Caco-2 (cell line): ENCODE data around the gene NETO2. TPM values are rescaled to one million over a fixed set of nuclear protein-coding genes. Genes with fewer than 3 reads are reported as not detected.

ENCODE experiments used
- BruUV-seq: library from RNA; stranded (reverse); fragments of 400-500 nt; replicated peaks from 2 replicates; lab custom pipeline; 2021; lab: Mats Ljungman, UMichigan
- CTCF ChIA-PET: fragments of 300-600 bp; sonication (Branson Sonifier 250); formaldehyde crosslinking; loops from one replicate; lab custom pipeline; 2022; ENCODE audit warnings: antibody characterized with exemption; lab: Charles Lee
- POLR2A ChIA-PET: fragments of 300-600 bp; sonication (Branson Sonifier 250); formaldehyde crosslinking; loops from one replicate; lab custom pipeline; 2022; ENCODE audit warnings: antibody characterized with exemption; lab: Charles Lee
- DNase-seq, 2 experiments: peaks; one replicate each; pipeline versions ENCODE4 v3.0.0 to v3.0.0-alpha.2; 2020 to 2022
- H3K27me3 ChIP-seq: replicated peaks from 2 replicates; pipeline ENCODE4 v1.6.0; 2011; ENCODE audit warnings: low read length; ENCODE audit not compliant: control insufficient read depth, insufficient read depth
- H3K36me3 ChIP-seq: 2 replicates; pipeline ENCODE4 v1.5.1; 2011; ENCODE audit warnings: low read length; ENCODE audit not compliant: control insufficient read depth, insufficient read depth
- H3K4me1 ChIP-seq: fragments of 250-450 bp; sonication (Bioruptor Pico); 2 replicates; pipeline ENCODE4 v1.5.1; 2020; ENCODE audit warnings: mild to moderate bottlenecking
- H3K4me3 ChIP-seq: 2 replicates; pipeline ENCODE4 v1.5.1; 2011; ENCODE audit warnings: low read depth, mild to moderate bottlenecking, control low read depth, low read length
- H3K9me3 ChIP-seq: fragments of 250-450 bp; sonication (Bioruptor Pico); 2 replicates; pipeline ENCODE4 v1.5.1; 2020; ENCODE audit warnings: mild to moderate bottlenecking, moderate library complexity
- H3K27ac Mint-ChIP-seq: one replicate; pipeline ENCODE4 v1.8.0; 2022; ENCODE audit warnings: mixed read lengths; ENCODE audit not compliant: unreplicated experiment
- H3K27me3 Mint-ChIP-seq: one replicate; pipeline ENCODE4 v1.8.0; 2022; ENCODE audit warnings: mixed read lengths; ENCODE audit not compliant: insufficient read depth, unreplicated experiment
- H3K36me3 Mint-ChIP-seq: one replicate; pipeline ENCODE4 v1.8.0; 2022; ENCODE audit warnings: mild to moderate bottlenecking, mixed read lengths; ENCODE audit not compliant: insufficient read depth, unreplicated experiment
- H3K4me1 Mint-ChIP-seq: one replicate; pipeline ENCODE4 v1.8.0; 2022; ENCODE audit warnings: low read depth, mixed read lengths; ENCODE audit not compliant: unreplicated experiment
- H3K4me3 Mint-ChIP-seq: one replicate; pipeline ENCODE4 v1.8.0; 2022; ENCODE audit warnings: mild to moderate bottlenecking, moderate library complexity, mixed read lengths; ENCODE audit not compliant: unreplicated experiment
- H3K9me3 Mint-ChIP-seq: one replicate; pipeline ENCODE4 v1.8.0; 2022; ENCODE audit warnings: mixed read lengths; ENCODE audit not compliant: unreplicated experiment
- CTCF ChIP-seq, 2 experiments: fragments of 200-600 bp in 1 of 2; IDR thresholded peaks; 1 replicate in 1 of 2; 2 replicates in 1 of 2; pipeline versions ENCODE4 v1.5.1 to v1.8.0; 2011 to 2022; ENCODE audit warnings: antibody characterized with exemption in 1 of 2, control low read depth in 1 of 2, inconsistent platforms in 1 of 2, low read depth in 1 of 2, low read length in 1 of 2, mild to moderate bottlenecking in 1 of 2, moderate library complexity in 1 of 2; ENCODE audit not compliant: insufficient read depth in 1 of 2, severe bottlenecking in 1 of 2, unreplicated experiment in 1 of 2
- intact Hi-C: fragments of 100-400 bp; cut with micrococcal nuclease; formaldehyde crosslinking; loops from one replicate; pipeline ENCODE4 v1.10.0; 2022; ENCODE audit not compliant: unreplicated experiment
- total RNA-seq: library from RNA; stranded (reverse); gene quantifications from 2 replicates; pipeline ENCODE4 v1.2.3, GENCODE V29; 2022

Gene NETO2
- total RNA-seq, 1 experiment from 2014 or later: 41.2 TPM

GRCh38 chr16:47067203-47067602 lies 76.5 kb downstream of the NETO2 start:
- H3K27me3 ChIP-seq: no peaks in the 10 kb centered on the region
- no peaks in the 10 kb centered on the region for H3K36me3 ChIP-seq
- H3K4me3 ChIP-seq: no peak overlapping the region
- no peak for DNase-seq
- BruUV-seq: no TSS peak
- no peaks in the 10 kb centered on the region for H3K4me1 Mint-ChIP-seq
- ChIA-PET POLR2A (no interaction called here), CTCF (no interaction called here)
- TF ChIP-seq CTCF (IDR thresholded peaks at IDR 0.05; ENCODE audit: insufficient read depth in 1 of 2, low read depth in 1 of 2, low read length in 1 of 2, severe bottlenecking in 1 of 2, unreplicated experiment in 1 of 2): no peak
- peaks cover 16% of the 10 kb centered on the region for H3K9me3 Mint-ChIP-seq
- H3K27ac Mint-ChIP-seq: no peak overlapping the region
- no peaks in the 10 kb centered on the region for H3K36me3 Mint-ChIP-seq
- H3K4me1 ChIP-seq: no peaks in the 10 kb centered on the region
- peaks cover 3% of the 10 kb centered on the region for H3K9me3 ChIP-seq
- no peak overlapping the region for H3K4me3 Mint-ChIP-seq
- intact Hi-C loops: no loop called here
- H3K27me3 Mint-ChIP-seq: peaks cover 2% of the 10 kb centered on the region

- no TSS peak for BruUV-seq
- H3K27me3 ChIP-seq: no peaks in the 10 kb centered on the region
- ChIA-PET CTCF (no interaction called here), POLR2A (no interaction called here)
- H3K4me1 Mint-ChIP-seq: no peaks in the 10 kb centered on the region
- no peak overlapping the region for H3K4me3 ChIP-seq
- no peaks in the 10 kb centered on the region for H3K4me1 ChIP-seq
- intact Hi-C loops: no loop called here
- DNase-seq: no peak
- H3K9me3 ChIP-seq: no peaks in the 10 kb centered on the region
- no peaks in the 10 kb centered on the region for H3K36me3 ChIP-seq
- H3K36me3 Mint-ChIP-seq: no peaks in the 10 kb centered on the region
- no peak overlapping the region for H3K4me3 Mint-ChIP-seq
- no peak overlapping the region for H3K27ac Mint-ChIP-seq
- no peak for TF ChIP-seq CTCF (IDR thresholded peaks at IDR 0.05; ENCODE audit: insufficient read depth in 1 of 2, low read depth in 1 of 2, low read length in 1 of 2, severe bottlenecking in 1 of 2, unreplicated experiment in 1 of 2)
- peaks cover 11% of the 10 kb centered on the region for H3K9me3 Mint-ChIP-seq
- H3K27me3 Mint-ChIP-seq: no peaks in the 10 kb centered on the region
Measured at GRCh38 chr16:47065766-47066688, 77.7 kb downstream of the NETO2 start.

DNA sequence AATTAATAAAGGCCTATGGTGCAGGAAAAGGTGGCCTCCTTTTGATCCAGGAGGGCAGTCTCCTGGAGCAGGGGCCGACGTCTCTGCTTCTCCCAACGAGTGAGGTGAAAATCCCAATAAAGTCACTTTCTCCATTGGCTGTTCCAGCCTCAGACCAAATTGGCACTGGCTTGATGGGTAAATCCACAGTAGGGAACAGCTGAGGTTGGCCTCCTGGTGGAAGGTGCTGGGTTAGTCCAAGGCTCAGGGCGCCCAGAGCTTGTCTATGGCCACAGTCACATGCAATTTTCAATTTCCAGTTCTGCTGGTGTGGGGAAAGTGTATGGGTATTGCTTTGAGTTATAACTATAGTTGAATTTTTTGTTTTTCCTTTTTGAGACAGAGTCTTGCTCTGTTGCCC lies 79.0 kb downstream of the NETO2 start:
- Histone ChIP-seq H3K27me3 (no peaks in the 10 kb centered on the region), H3K4me3 (no peak overlapping the region), H3K9me3 (no peaks in the 10 kb centered on the region), H3K36me3 (no peaks in the 10 kb centered on the region), H3K4me1 (no peaks in the 10 kb centered on the region)
- ChIA-PET POLR2A (no interaction called here), CTCF (no interaction called here)
- Mint-ChIP-seq H3K4me1 (no peaks in the 10 kb centered on the region), H3K9me3 (peaks cover 11% of the 10 kb centered on the region), H3K27me3 (no peaks in the 10 kb centered on the region), H3K36me3 (no peaks in the 10 kb centered on the region), H3K27ac (no peak overlapping the region), H3K4me3 (no peak overlapping the region)
- BruUV-seq: no TSS peak
- intact Hi-C loops: no loop called here
- TF ChIP-seq CTCF (IDR thresholded peaks at IDR 0.05; ENCODE audit: insufficient read depth in 1 of 2, low read depth in 1 of 2, low read length in 1 of 2, severe bottlenecking in 1 of 2, unreplicated experiment in 1 of 2): no peak
- DNase-seq: peak in 1 of 2 experiments; percentile 6
